Endometrium (tissue), 2 donors: Measurements from ENCODE around the gene WASF1.

Experiments used
- FAIRE-seq: peaks from 2 replicates; lab custom pipeline; 2012; peaks lifted over from hg19 to GRCh38; lab: Jason Lieb, UNC
- donor health status: control.
- donor health status: control.

The WASF1 gene

GRCh38 chr6:110179406-110180227 is at the start of gene WASF1:
Gene WASF1 (minus strand): TSS chr6:110179670. CDS start chr6:110127601, 52,069 bp downstream.
- FAIRE-seq = peak; percentile 99

DNA sequence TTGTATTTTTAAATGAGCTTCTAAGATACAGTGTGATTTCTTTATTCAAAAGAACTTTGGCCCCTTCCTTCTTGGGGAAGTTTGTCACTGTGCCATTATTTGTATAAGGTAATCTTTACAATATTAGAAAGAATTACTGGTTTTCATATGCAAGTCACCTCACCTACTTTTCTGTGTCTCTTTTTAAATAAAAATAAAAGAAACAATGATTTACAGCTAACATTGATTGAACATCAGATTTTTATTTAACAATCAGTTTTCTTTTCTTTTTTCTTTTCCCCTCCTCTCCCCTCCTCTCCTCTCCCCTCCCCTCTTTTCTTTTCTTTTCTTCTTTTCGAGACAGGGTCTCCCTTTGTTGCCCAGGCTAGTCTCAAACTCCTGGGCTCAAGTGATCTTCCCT is 46.8 kb upstream of the WASF1 start:
- no peak for FAIRE-seq

DNA sequence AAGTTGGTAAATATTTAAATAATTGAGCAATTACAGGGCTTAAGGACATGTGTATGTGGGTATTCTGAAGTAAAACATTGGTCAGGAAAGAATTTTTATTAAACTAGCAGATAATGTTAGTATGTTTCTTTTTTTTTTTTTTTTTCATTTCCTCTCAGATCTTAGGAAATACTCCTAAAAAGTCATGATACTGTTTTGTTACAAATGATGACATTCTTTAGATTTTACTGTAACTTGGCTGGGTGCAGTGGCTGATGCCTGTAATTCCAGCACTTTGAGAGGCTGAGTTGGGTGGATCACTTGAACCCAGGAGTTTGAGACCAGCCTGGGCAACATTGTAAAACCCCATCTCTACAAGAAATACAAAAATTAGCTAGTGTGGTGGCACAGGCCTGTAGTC is 42.3 kb upstream of the WASF1 start:
- no peak for FAIRE-seq

- no peak for FAIRE-seq
Observed at GRCh38 chr6:110217266-110217665, 37.8 kb upstream of the WASF1 start.

- FAIRE-seq = no peak
Observed at GRCh38 chr6:110216140-110216539, 36.7 kb upstream of the WASF1 start.

GRCh38 chr6:110214338-110214737 is 34.9 kb upstream of the WASF1 start:
- no peak for FAIRE-seq

- no peak for FAIRE-seq
Observed at GRCh38 chr6:110211753-110212152, 32.3 kb upstream of the WASF1 start.

GRCh38 chr6:110207652-110208051 is 28.2 kb upstream of the WASF1 start:
- no peak for FAIRE-seq

GRCh38 chr6:110201151-110201884 is 21.8 kb upstream of the WASF1 start:
- FAIRE-seq = no peak

GRCh38 chr6:110198561-110198960 is 19.1 kb upstream of the WASF1 start:
- no peak for FAIRE-seq

- FAIRE-seq = no peak
Observed at GRCh38 chr6:110196874-110197273, 17.4 kb upstream of the WASF1 start.

- no peak for FAIRE-seq
Observed at GRCh38 chr6:110195639-110196038, 16.2 kb upstream of the WASF1 start.

DNA sequence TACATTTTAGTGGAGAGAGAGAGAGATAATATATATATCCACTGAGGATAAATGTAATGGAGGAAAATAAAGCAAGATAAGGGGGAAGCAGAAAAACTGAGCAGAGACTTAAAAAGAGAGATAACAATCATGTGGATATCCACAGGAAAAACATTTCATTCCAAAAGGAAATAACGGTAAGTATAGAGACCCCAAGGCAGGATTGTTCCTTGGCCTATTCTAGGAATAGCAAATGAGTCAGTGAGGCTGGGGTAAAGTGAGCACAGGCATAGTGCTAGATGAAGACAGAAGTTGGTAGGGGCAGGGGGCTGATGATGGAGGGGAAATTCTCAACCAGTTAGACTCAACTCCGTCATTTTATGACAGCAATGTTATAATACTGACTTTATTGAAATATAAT is 12.0 kb upstream of the WASF1 start:
- no peak for FAIRE-seq

GRCh38 chr6:110190726-110191125 is 11.3 kb upstream of the WASF1 start:
- no peak for FAIRE-seq

- FAIRE-seq = no peak
Observed at GRCh38 chr6:110188791-110189190, 9.3 kb upstream of the WASF1 start.

DNA sequence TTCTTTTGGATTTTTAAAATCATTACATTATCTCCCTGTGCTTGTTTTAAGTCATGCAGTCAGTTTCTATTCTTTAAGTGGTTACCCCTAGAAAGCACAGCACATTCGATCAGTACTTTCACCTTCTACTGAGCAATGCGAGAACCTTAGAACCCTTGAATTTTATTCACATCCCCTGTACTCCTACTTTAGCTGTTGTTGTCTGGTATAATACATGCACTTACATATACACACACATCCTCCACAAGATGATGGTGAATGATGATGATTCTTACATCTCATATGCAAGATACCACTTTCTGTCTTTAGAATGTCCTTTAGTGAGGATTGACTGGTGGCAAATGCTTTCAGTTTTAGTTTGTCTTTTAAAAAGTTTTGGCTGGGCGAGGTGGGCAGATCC is 6.4 kb upstream of the WASF1 start:
- FAIRE-seq = no peak

DNA sequence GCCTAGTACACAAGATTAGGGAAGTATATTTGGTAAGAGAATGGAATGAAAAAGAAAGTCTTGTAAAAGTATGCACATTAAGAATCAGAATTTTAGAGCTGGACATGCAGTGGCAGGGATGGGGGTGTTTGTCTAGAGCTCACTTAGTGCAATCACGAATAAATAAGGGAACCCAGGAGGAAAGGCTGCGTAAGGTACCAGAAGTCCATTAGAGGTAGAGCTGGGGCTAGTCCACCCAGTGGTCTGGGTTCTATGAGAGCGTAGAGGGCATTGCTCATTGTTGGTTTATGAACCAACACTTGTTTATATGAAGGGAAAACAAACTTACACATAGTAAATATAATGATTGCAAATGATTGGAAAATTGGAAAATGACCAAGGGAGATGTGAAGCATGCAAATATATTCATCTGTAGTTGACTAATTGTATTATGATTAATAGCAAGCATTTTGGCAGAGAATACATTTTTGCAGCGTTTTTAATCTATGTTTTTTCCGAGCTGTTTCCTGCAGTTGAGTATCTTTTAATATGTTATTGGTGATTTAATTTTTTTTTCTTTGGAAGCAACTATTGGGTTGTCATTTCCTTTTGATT is 3.9 kb upstream of the WASF1 start:
- no peak for FAIRE-seq

DNA sequence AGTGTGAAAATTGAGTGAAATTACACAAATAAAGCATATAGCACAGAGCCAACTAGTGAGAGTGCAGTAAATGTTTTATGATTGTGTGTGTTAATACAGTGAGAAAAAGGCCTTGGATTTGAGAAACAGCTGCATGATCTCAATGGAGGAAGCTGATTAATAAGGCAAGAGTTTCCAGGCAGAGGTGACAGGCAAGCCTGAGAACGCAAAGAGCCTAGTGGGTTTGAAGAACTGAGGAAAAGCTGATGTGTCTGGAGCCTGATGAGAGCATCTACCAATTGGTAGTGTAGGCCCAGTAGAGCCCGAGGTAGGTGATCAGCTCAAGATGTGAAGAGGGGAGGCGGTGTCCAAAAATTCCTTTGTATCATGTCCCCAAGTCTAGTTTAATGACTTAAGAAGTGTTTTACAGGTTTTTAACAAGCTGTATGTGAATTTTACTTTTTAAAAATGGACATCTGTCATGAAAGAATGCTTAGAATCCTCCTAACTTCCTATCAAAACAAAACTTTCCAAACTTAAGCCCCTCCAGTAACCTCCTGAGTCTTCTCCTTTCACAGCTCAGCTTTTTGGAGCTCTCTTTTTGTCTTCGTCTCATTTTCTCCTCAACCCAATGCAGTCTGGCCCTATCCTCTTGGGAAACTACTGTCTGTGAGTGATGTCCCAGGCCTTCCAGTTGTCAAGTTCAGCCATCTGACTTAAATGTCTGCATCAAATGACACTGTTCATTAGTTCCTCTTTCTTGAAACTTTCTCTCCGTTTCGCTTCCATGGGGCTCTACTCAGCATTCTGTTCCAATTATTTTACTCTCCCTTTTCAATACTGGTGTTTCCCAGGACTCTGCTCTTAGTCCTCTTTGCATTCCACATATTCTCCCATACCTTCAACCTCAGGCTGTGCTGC is 1.9 kb upstream of the WASF1 start:
- no peak for FAIRE-seq

DNA sequence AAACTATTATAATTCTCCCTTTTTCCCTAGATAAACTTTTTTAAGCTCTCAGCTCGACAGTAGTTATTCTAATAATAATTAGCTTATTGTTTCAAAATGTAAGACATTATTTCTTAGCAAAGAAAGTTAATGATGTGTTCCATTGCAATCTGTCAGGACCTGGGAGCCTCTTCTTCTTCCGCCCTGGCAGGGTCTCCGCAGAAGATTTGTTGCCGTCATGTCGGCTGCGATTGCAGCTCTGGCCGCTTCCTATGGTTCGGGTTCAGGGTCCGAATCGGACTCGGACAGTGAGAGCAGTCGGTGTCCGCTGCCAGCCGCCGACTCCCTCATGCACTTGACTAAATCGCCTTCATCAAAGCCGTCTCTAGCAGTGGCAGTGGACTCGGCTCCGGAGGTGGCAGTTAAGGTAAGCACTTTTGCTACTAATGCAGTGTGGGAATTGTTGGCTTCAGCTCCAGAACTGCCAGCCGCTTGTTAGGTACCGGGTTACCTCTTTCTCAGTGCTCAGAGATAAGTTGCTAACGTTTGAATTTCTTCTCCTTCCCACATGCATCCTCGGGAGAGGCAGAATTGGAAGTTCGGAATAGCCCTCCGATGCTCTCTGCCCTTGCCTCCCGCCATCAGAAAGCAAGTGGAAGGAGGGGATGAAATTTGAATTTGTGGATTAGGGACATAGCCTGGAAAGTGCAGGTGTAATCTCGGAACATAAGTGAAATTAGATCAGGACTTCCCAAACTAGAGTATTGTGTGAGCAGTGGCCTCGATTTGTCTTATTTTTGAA is 948 bp upstream of the WASF1 start, which contains the start of gene CDC40:
Gene CDC40 (plus strand): TSS at position 200 of the 781 bp plus-strand sequence. CDS start 18 bp downstream, at position 218.
- FAIRE-seq = no peak

GRCh38 chr6:110178626-110179405 is 654 bp downstream of the WASF1 start:
- FAIRE-seq = peak; percentile 23
